ENCODE results near the gene CTSK.
A peak's percentile ranks its signal among the peaks of the same experiment; 100 is the strongest.
"Not testable (repeated sequence)": the region's sequence is repeated elsewhere in the genome, so short reads cannot be mapped to it uniquely, and the experiment has no call there.

Gene CTSK

GRCh38 chr1:150808121-150808520 is at the start of gene CTSK:
Gene CTSK (minus strand): TSS chr1:150808260. CDS start chr1:150806805, 1,455 bp downstream.
- no peak for DNase-seq (ENCODE audit: low spot score)

GRCh38 chr1:150852734-150853133 is 44.7 kb upstream of the CTSK start:
- DNase-seq (ENCODE audit: low spot score) = not testable (repeated sequence)

GRCh38 chr1:150850801-150851362 is 42.8 kb upstream of the CTSK start:
- not testable (repeated sequence) for DNase-seq (ENCODE audit: low spot score)

GRCh38 chr1:150846473-150847146 is 38.5 kb upstream of the CTSK start:
- DNase-seq (ENCODE audit: low spot score) = no peak

- DNase-seq (ENCODE audit: low spot score) = no peak
Observed at GRCh38 chr1:150843474-150843873, 35.4 kb upstream of the CTSK start.

- no peak for DNase-seq (ENCODE audit: low spot score)
Observed at GRCh38 chr1:150842964-150843363, 34.9 kb upstream of the CTSK start.

GRCh38 chr1:150842343-150842742 is 34.3 kb upstream of the CTSK start:
- DNase-seq (ENCODE audit: low spot score) = no peak

GRCh38 chr1:150841626-150842025 is 33.6 kb upstream of the CTSK start:
- no peak for DNase-seq (ENCODE audit: low spot score)

GRCh38 chr1:150840850-150841249 is 32.8 kb upstream of the CTSK start:
- DNase-seq (ENCODE audit: low spot score) = not testable (repeated sequence)

GRCh38 chr1:150836129-150836773 is 28.2 kb upstream of the CTSK start:
- no peak for DNase-seq (ENCODE audit: low spot score)

- not testable (repeated sequence) for DNase-seq (ENCODE audit: low spot score)
Observed at GRCh38 chr1:150833961-150834360, 25.9 kb upstream of the CTSK start.

- no peak for DNase-seq (ENCODE audit: low spot score)
Observed at GRCh38 chr1:150832597-150832996, 24.5 kb upstream of the CTSK start.

GRCh38 chr1:150829751-150830150 is 21.7 kb upstream of the CTSK start:
- DNase-seq (ENCODE audit: low spot score) = no peak

- no peak for DNase-seq (ENCODE audit: low spot score)
Observed at GRCh38 chr1:150826299-150826698, 18.2 kb upstream of the CTSK start.

- DNase-seq (ENCODE audit: low spot score) = no peak
Observed at GRCh38 chr1:150820730-150821512, 12.9 kb upstream of the CTSK start.

GRCh38 chr1:150815871-150816270 is 7.8 kb upstream of the CTSK start:
- DNase-seq (ENCODE audit: low spot score) = no peak

GRCh38 chr1:150813028-150813707 is 5.1 kb upstream of the CTSK start:
- peak; percentile 55 for DNase-seq (ENCODE audit: low spot score)

- DNase-seq (ENCODE audit: low spot score) = no peak
Observed at GRCh38 chr1:150810958-150811659, 3.0 kb upstream of the CTSK start.

- DNase-seq (ENCODE audit: low spot score) = no peak
Observed at GRCh38 chr1:150809651-150810050, 1.6 kb upstream of the CTSK start.

- no peak for DNase-seq (ENCODE audit: low spot score)
Observed at GRCh38 chr1:150808846-150809245, 786 bp upstream of the CTSK start.

- no peak for DNase-seq (ENCODE audit: low spot score)
Observed at GRCh38 chr1:150807249-150808023, 624 bp downstream of the CTSK start.

Data from kidney capillary endothelial cell (primary cell).